H9 (cell line): ENCODE data around the gene MTG1. TPM values are rescaled to one million over a fixed set of nuclear protein-coding genes. Genes with fewer than 3 reads are reported as not detected.

ENCODE experiments used
- DNase-seq: peaks from one replicate; pipeline ENCODE4 v3.0.0-alpha.2; 2017
- H2AFZ ChIP-seq: one replicate; pipeline ENCODE4 v1.6.1; 2013; ENCODE audit warnings: mild to moderate bottlenecking, low read length, control low read depth, moderate library complexity
- H2AK5ac ChIP-seq: 2 replicates; pipeline ENCODE4 v1.6.1; 2013; ENCODE audit warnings: low read length, control low read depth, mixed read lengths; ENCODE audit not compliant: insufficient read length
- H2BK120ac ChIP-seq: one replicate; pipeline ENCODE4 v1.6.1; 2013; ENCODE audit warnings: low read depth, mild to moderate bottlenecking, low read length, control low read depth, inconsistent platforms; ENCODE audit not compliant: poor library complexity, severe bottlenecking
- H2BK12ac ChIP-seq: 2 replicates; pipeline ENCODE4 v1.6.1; 2013; ENCODE audit warnings: low read length, control low read depth, mixed read lengths, low read depth; ENCODE audit not compliant: insufficient read length
- H2BK15ac ChIP-seq: 2 replicates; pipeline ENCODE4 v1.6.1; 2013; ENCODE audit warnings: low read depth, low read length, control low read depth
- H2BK20ac ChIP-seq: one replicate; pipeline ENCODE4 v1.6.1; 2013; ENCODE audit warnings: low read depth, mild to moderate bottlenecking, low read length, control low read depth, inconsistent platforms; ENCODE audit not compliant: poor library complexity, severe bottlenecking
- H2BK5ac ChIP-seq: 2 replicates; pipeline ENCODE4 v1.6.1; 2013; ENCODE audit warnings: low read length, control low read depth, mixed read lengths; ENCODE audit not compliant: insufficient read length
- H3K14ac ChIP-seq: 2 replicates; pipeline ENCODE4 v1.6.1; 2013; ENCODE audit warnings: low read length, control low read depth; ENCODE audit not compliant: insufficient read depth
- H3K18ac ChIP-seq: 2 replicates; pipeline ENCODE4 v1.6.1; 2013; ENCODE audit warnings: low read depth, mild to moderate bottlenecking, mixed read lengths, low read length, control low read depth; ENCODE audit not compliant: insufficient read length
- H3K23ac ChIP-seq: 2 replicates; pipeline ENCODE4 v1.6.1; 2013; ENCODE audit warnings: low read length, control low read depth, mixed read lengths, low read depth; ENCODE audit not compliant: insufficient read length
- H3K23me2 ChIP-seq: 2 replicates; pipeline ENCODE4 v1.6.1; 2013; ENCODE audit warnings: low read depth, mild to moderate bottlenecking, mixed read lengths, low read length, control low read depth; ENCODE audit not compliant: insufficient read length, poor library complexity, severe bottlenecking
- H3K27ac ChIP-seq: 2 replicates; pipeline ENCODE4 v1.5.1; 2013; ENCODE audit warnings: low read length, control low read depth, mixed read lengths, low read depth; ENCODE audit not compliant: insufficient read length
- H3K27me3 ChIP-seq: 2 replicates; pipeline ENCODE4 v1.6.1; 2013; ENCODE audit warnings: low read length, control low read depth, inconsistent platforms; ENCODE audit not compliant: insufficient read depth
- H3K4ac ChIP-seq: 2 replicates; pipeline ENCODE4 v1.6.1; 2013; ENCODE audit warnings: low read depth, mild to moderate bottlenecking, control low read depth, inconsistent platforms, low read length, moderate library complexity
- H3K4me1 ChIP-seq: 2 replicates; pipeline ENCODE4 v1.6.1; 2013; ENCODE audit warnings: low read length, control low read depth, inconsistent platforms; ENCODE audit not compliant: insufficient read depth
- H3K4me2 ChIP-seq: 2 replicates; pipeline ENCODE4 v1.6.1; 2013; ENCODE audit warnings: low read length, control low read depth, mixed read lengths; ENCODE audit not compliant: insufficient read length, insufficient read depth
- H3K56ac ChIP-seq: 2 replicates; pipeline ENCODE4 v1.6.1; 2013; ENCODE audit warnings: low read depth, mild to moderate bottlenecking, mixed read lengths, low read length, control low read depth; ENCODE audit not compliant: insufficient read length
- H3K79me1 ChIP-seq: 2 replicates; pipeline ENCODE4 v1.6.1; 2013; ENCODE audit warnings: low read depth, mild to moderate bottlenecking, moderate library complexity, low read length, control low read depth, inconsistent platforms; ENCODE audit not compliant: insufficient read depth, poor library complexity, severe bottlenecking
- H3K79me2 ChIP-seq: 2 replicates; pipeline ENCODE4 v1.6.1; 2013; ENCODE audit warnings: low read length, control low read depth, inconsistent platforms; ENCODE audit not compliant: insufficient read depth
- H3K9ac ChIP-seq: 2 replicates; pipeline ENCODE4 v1.6.1; 2013; ENCODE audit warnings: low read length, control low read depth, mixed read lengths; ENCODE audit not compliant: insufficient read length; ENCODE audit errors: extremely low read depth
- H3K9me3 ChIP-seq: one replicate; pipeline ENCODE4 v1.6.1; 2013; ENCODE audit warnings: low read depth, low read length, inconsistent platforms; ENCODE audit not compliant: control insufficient read depth
- H3T11ph ChIP-seq: one replicate; pipeline ENCODE4 v1.6.1; 2013; ENCODE audit warnings: mild to moderate bottlenecking, low read length, control low read depth, inconsistent platforms
- H4K20me1 ChIP-seq: one replicate; pipeline ENCODE4 v1.6.1; 2013; ENCODE audit not compliant: control insufficient read depth, insufficient read length, insufficient read depth
- H4K5ac ChIP-seq: 2 replicates; pipeline ENCODE4 v1.6.1; 2013; ENCODE audit warnings: low read depth, mild to moderate bottlenecking, mixed read lengths, low read length, control low read depth; ENCODE audit not compliant: insufficient read length
- H4K8ac ChIP-seq: replicated peaks from 2 replicates; pipeline ENCODE4 v1.6.1; 2013; ENCODE audit warnings: low read length, control low read depth, mixed read lengths, low read depth; ENCODE audit not compliant: insufficient read length
- H4K91ac ChIP-seq: 2 replicates; pipeline ENCODE4 v1.6.1; 2013; ENCODE audit warnings: low read depth, mild to moderate bottlenecking, moderate library complexity, mixed read lengths, low read length, control low read depth; ENCODE audit not compliant: insufficient read length
- H3K27ac Mint-ChIP-seq, 3 experiments: 2 replicates in 2 of 3; 3 replicates in 1 of 3; pipeline ENCODE4 v1.8.0; 2020 to 2021; ENCODE audit warnings: mixed read lengths in 3 of 3, mild to moderate bottlenecking in 1 of 3, moderate library complexity in 1 of 3
- H3K27me3 Mint-ChIP-seq: 2 replicates; pipeline ENCODE4 v1.8.0; 2021; ENCODE audit warnings: low read depth, mild to moderate bottlenecking, moderate library complexity, mixed read lengths
- H3K36me3 Mint-ChIP-seq, 3 experiments: 2 replicates in 2 of 3; 3 replicates in 1 of 3; pipeline ENCODE4 v1.8.0; 2020 to 2021; ENCODE audit warnings: low read depth in 3 of 3, mixed read lengths in 3 of 3; ENCODE audit not compliant: insufficient read depth in 1 of 3
- H3K4me1 Mint-ChIP-seq, 2 experiments: 2 replicates each; pipeline ENCODE4 v1.8.0; 2020; ENCODE audit warnings: mixed read lengths in 2 of 2
- H3K4me3 Mint-ChIP-seq, 2 experiments: 2 replicates in 1 of 2; 3 replicates in 1 of 2; pipeline ENCODE4 v1.8.0; 2020 to 2021; ENCODE audit warnings: mild to moderate bottlenecking in 2 of 2, mixed read lengths in 2 of 2, moderate library complexity in 1 of 2
- H3K9me3 Mint-ChIP-seq, 2 experiments: 2 replicates in 1 of 2; 3 replicates in 1 of 2; pipeline ENCODE4 v1.8.0; 2020; ENCODE audit warnings: mild to moderate bottlenecking in 2 of 2, mixed read lengths in 2 of 2, moderate library complexity in 1 of 2
- WGBS: extraction: QIAGEN DNeasy Blood & Tissue Kit; methylation state at CpG from one replicate; pipeline ENCODE4 v1.1.7; 2013; ENCODE audit warnings: missing lambda C conversion rate, low lambda C conversion rate, mixed read lengths; ENCODE audit not compliant: insufficient read length; ENCODE audit errors: extremely low coverage; 5-methylcytosine and 5-hydroxymethylcytosine counted together
- total RNA-seq: library from RNA; stranded (reverse); gene quantifications from 2 replicates; pipeline ENCODE4 v1.2.1, GENCODE V29; 2021
- TF ChIP-seq, protein P1 (sequence below): fragments of 200-600 bp; sonication (generic); conservative IDR thresholded peaks from 3 replicates; pipeline ENCODE4 v1.8.0; 2021; ENCODE audit warnings: antibody characterized with exemption, mild to moderate bottlenecking

MTG1 gene
- total RNA-seq, 1 experiment from 2014 or later, result 65.3 TPM

DNA sequence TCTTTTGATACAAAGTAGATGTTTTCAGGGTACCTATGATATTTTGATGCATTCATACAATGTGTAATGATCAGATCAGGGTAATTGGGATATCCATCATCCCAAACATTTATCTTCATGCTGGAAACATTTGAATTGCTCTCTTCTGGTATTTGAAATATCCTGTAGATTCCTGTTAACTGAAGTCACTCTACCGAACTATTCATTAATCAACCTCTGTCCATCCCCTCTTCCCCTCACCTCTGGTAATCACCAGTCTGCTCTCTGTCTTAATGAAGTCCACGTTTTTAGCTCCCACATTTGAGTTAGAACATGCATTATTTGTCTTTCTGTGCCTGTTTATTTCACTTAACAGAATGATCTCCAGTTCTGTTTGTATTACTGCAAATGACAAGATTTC lies 11.3 kb downstream of the MTG1 start:
- no peak overlapping the region for H3K27ac ChIP-seq
- H3K18ac ChIP-seq, result no peak overlapping the region
- no peak overlapping the region for H2AFZ ChIP-seq
- no peaks in the 10 kb centered on the region for H3K27me3 ChIP-seq
- no peak overlapping the region for H2BK20ac ChIP-seq
- no peak overlapping the region for H3K23ac ChIP-seq
- H2BK15ac ChIP-seq, result no peak overlapping the region
- H4K5ac ChIP-seq, result no peak overlapping the region
- H3K79me2 ChIP-seq, result peaks cover 3% of the 10 kb centered on the region; the same call in 1 of the 2 replicates
- H4K20me1 ChIP-seq, result no peaks in the 10 kb centered on the region
- Mint-ChIP-seq H3K4me1 (no peaks in the 10 kb centered on the region), H3K36me3 (peaks cover 69 to 93% (median 86%) of the 10 kb centered on the region in 3 experiments), H3K27ac (no peak overlapping the region), H3K9me3 (peaks cover 1 to 7% of the 10 kb centered on the region in 2 experiments; a peak in 4 of 5 replicates), H3K27me3 (no peaks in the 10 kb centered on the region), H3K4me3 (no peak overlapping the region)
- H3K9ac ChIP-seq, result no peak overlapping the region
- no peak overlapping the region for H3K4ac ChIP-seq
- no peak overlapping the region for H3K14ac ChIP-seq
- TF ChIP-seq, protein P1, sequence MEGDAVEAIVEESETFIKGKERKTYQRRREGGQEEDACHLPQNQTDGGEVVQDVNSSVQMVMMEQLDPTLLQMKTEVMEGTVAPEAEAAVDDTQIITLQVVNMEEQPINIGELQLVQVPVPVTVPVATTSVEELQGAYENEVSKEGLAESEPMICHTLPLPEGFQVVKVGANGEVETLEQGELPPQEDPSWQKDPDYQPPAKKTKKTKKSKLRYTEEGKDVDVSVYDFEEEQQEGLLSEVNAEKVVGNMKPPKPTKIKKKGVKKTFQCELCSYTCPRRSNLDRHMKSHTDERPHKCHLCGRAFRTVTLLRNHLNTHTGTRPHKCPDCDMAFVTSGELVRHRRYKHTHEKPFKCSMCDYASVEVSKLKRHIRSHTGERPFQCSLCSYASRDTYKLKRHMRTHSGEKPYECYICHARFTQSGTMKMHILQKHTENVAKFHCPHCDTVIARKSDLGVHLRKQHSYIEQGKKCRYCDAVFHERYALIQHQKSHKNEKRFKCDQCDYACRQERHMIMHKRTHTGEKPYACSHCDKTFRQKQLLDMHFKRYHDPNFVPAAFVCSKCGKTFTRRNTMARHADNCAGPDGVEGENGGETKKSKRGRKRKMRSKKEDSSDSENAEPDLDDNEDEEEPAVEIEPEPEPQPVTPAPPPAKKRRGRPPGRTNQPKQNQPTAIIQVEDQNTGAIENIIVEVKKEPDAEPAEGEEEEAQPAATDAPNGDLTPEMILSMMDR, result no peak
- no peaks in the 10 kb centered on the region for H3K23me2 ChIP-seq
- WGBS, result no CpG with 5 or more reads among the region's 2 CpGs
- H2BK5ac ChIP-seq, result no peak overlapping the region
- H4K8ac ChIP-seq, result no peak overlapping the region
- H3K79me1 ChIP-seq, result peaks cover 2% of the 10 kb centered on the region
- H3K4me2 ChIP-seq, result no peak overlapping the region
- H3T11ph ChIP-seq, result no peak overlapping the region
- H3K4me1 ChIP-seq, result no peaks in the 10 kb centered on the region
- no peak overlapping the region for H2AK5ac ChIP-seq
- no peak overlapping the region for H3K56ac ChIP-seq
- no peak overlapping the region for H4K91ac ChIP-seq
- no peak overlapping the region for H2BK120ac ChIP-seq
- no peaks in the 10 kb centered on the region for H3K9me3 ChIP-seq
- DNase-seq, result no peak
- H2BK12ac ChIP-seq, result no peak overlapping the region
